Endothelial cell of umbilical vein (primary cell): Measurements from ENCODE around the gene BBLN.

Experiments
- EZH2 ChIP-seq: IDR thresholded peaks from 2 replicates; pipeline ENCODE4 v1.6.1; 2012; ENCODE audit warnings: borderline replicate concordance, low read depth, mild to moderate bottlenecking, moderate library complexity, low read length, inconsistent platforms; ENCODE audit not compliant: severe bottlenecking
- FOS ChIP-seq: IDR thresholded peaks from 2 replicates; pipeline ENCODE4 v1.6.1; 2011; ENCODE audit warnings: mild to moderate bottlenecking, low read length, moderate library complexity, borderline replicate concordance; ENCODE audit not compliant: insufficient read depth
- GATA2 ChIP-seq: IDR thresholded peaks from 2 replicates; pipeline ENCODE4 v1.7.0; 2011; ENCODE audit warnings: low read depth, mild to moderate bottlenecking, moderate library complexity, mixed read lengths, low read length; ENCODE audit not compliant: insufficient read length, insufficient read depth
- JUN ChIP-seq: IDR thresholded peaks from 2 replicates; pipeline ENCODE4 v1.6.1; 2011; ENCODE audit warnings: borderline replicate concordance, low read depth; ENCODE audit not compliant: insufficient read length, insufficient read depth
- MYC ChIP-seq: IDR thresholded peaks from one replicate; pipeline ENCODE4 v1.6.1; 2011; ENCODE audit warnings: mild to moderate bottlenecking, low read depth, low read length
- POLR2A ChIP-seq: IDR thresholded peaks from 2 replicates; pipeline ENCODE4 v1.6.1; 2012; ENCODE audit warnings: low read depth, mild to moderate bottlenecking, control low read depth, low read length
- POLR2AphosphoS5 ChIP-seq: IDR thresholded peaks from 2 replicates; pipeline ENCODE4 v1.6.1; 2012; ENCODE audit warnings: low read depth, mild to moderate bottlenecking, control low read depth, low read length, moderate library complexity; ENCODE audit not compliant: insufficient read depth
- TF ChIP-seq, protein P1 (sequence below), 2 donors: IDR thresholded peaks; 1 replicate in 1 of 2; 2 replicates in 1 of 2; pipeline ENCODE4 v1.5.1; 2011; ENCODE audit warnings: low read length in 2 of 2, mild to moderate bottlenecking in 2 of 2, moderate library complexity in 2 of 2, control low read depth in 1 of 2, inconsistent platforms in 1 of 2, low read depth in 1 of 2; ENCODE audit not compliant: insufficient read depth in 1 of 2; ENCODE audit errors: extremely low read depth in 1 of 2
- TF ChIP-seq, protein P2 (sequence below): IDR thresholded peaks from 2 replicates; pipeline ENCODE4 v1.6.1; 2011; ENCODE audit not compliant: insufficient read depth, insufficient read length

DNA sequence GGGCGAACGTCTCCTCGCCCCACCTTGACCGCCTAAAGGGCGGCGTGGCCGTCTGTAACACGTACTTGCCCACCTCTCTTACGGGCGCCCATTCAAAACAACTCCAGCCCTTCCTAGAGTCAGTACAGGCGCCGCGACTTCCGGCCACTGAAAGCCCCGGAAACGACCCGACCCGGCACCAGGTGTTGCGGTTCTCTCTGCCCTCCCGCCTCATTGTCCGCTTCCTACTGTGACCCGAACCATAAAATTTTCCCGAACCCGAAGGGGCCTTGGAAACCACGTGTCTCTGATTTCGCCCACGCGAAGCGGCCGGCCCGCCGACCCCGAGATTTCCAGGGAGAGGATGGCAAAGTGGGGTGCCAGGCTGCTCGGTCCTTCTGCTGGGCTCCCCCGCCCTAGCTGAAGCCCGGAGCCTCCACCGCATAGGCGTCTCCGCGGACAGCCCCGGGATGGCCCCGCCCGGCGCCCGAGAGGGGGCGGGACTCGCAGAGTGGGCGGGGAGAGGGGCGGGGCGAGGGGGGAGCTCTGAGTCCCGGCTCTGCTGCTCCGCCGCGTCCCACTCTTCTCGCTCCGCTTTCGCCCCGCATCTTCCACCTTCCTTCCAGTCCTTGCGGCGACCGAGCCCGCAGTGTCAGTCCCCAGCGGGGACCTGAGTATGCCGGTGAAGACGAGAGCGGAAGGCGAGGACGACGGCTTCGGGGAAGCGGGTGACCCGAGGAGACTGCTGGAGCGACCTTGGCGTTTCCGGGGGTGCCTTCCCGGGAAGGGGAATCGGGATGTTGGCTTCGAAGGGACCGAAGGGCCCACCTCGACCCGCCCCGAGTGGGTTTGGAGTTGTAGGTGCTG, 31.9 kb upstream of the BBLN start:
- TF ChIP-seq EZH2 = no peak
- peak; percentile 32 for TF ChIP-seq POLR2A
- TF ChIP-seq, protein P1, sequence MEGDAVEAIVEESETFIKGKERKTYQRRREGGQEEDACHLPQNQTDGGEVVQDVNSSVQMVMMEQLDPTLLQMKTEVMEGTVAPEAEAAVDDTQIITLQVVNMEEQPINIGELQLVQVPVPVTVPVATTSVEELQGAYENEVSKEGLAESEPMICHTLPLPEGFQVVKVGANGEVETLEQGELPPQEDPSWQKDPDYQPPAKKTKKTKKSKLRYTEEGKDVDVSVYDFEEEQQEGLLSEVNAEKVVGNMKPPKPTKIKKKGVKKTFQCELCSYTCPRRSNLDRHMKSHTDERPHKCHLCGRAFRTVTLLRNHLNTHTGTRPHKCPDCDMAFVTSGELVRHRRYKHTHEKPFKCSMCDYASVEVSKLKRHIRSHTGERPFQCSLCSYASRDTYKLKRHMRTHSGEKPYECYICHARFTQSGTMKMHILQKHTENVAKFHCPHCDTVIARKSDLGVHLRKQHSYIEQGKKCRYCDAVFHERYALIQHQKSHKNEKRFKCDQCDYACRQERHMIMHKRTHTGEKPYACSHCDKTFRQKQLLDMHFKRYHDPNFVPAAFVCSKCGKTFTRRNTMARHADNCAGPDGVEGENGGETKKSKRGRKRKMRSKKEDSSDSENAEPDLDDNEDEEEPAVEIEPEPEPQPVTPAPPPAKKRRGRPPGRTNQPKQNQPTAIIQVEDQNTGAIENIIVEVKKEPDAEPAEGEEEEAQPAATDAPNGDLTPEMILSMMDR (IDR thresholded peaks at IDR 0.05; ENCODE audit: extremely low read depth in 1 of 2, insufficient read depth in 1 of 2, low read depth in 1 of 2, low read length in 2 of 2) = no peak
- peak; percentile 48 for TF ChIP-seq POLR2AphosphoS5
- TF ChIP-seq GATA2 = no peak
- TF ChIP-seq JUN = no peak
- TF ChIP-seq, protein P2, sequence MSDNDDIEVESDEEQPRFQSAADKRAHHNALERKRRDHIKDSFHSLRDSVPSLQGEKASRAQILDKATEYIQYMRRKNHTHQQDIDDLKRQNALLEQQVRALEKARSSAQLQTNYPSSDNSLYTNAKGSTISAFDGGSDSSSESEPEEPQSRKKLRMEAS = peak; percentile 88
- TF ChIP-seq MYC = peak; percentile 40
- no peak for TF ChIP-seq FOS
